Smooth muscle cell (in vitro differentiated cells): ENCODE data around the gene SND1. TPM values are rescaled to one million over a fixed set of nuclear protein-coding genes. Genes with fewer than 3 reads are reported as not detected.

Experiments used
- DNase-seq: peaks from one replicate; lab custom pipeline; 2025; ENCODE audit not compliant: unreplicated experiment; lab: John Stamatoyannopoulos, UW
- H2AFZ ChIP-seq: fragments of 200-600 bp; sonication (generic); 2 replicates; pipeline ENCODE4 v1.6.0; 2016; ENCODE audit warnings: antibody characterized with exemption, low read depth, mild to moderate bottlenecking
- H3F3A ChIP-seq: fragments of 200-600 bp; sonication (generic); 2 replicates; pipeline ENCODE4 v1.6.0; 2017; ENCODE audit warnings: antibody characterized with exemption, low read depth
- H3K27ac ChIP-seq: fragments of 200-600 bp; sonication (generic); 2 replicates; pipeline ENCODE4 v1.5.1; 2016; ENCODE audit warnings: low read depth, mild to moderate bottlenecking
- H3K27me3 ChIP-seq: fragments of 200-600 bp; sonication (generic); 2 replicates; pipeline ENCODE4 v1.6.1; 2016; ENCODE audit warnings: low read depth, mild to moderate bottlenecking
- H3K36me3 ChIP-seq: fragments of 200-600 bp; sonication (generic); 2 replicates; pipeline ENCODE4 v1.5.1; 2016; ENCODE audit warnings: low read depth
- H3K4me1 ChIP-seq: fragments of 200-600 bp; sonication (generic); 2 replicates; pipeline ENCODE4 v1.5.1; 2016; ENCODE audit warnings: low read depth
- H3K4me2 ChIP-seq: fragments of 200-600 bp; sonication (generic); 2 replicates; pipeline ENCODE4 v1.6.0; 2016; ENCODE audit warnings: mild to moderate bottlenecking
- H3K4me3 ChIP-seq: fragments of 200-600 bp; sonication (generic); 2 replicates; pipeline ENCODE4 v1.5.1; 2016; ENCODE audit warnings: mild to moderate bottlenecking
- H3K79me2 ChIP-seq: fragments of 200-600 bp; sonication (generic); 2 replicates; pipeline ENCODE4 v1.6.0; 2016; ENCODE audit warnings: low read depth, mild to moderate bottlenecking
- H3K9ac ChIP-seq: fragments of 200-600 bp; sonication (generic); 2 replicates; pipeline ENCODE4 v1.6.0; 2016; ENCODE audit warnings: low read depth
- H3K9me3 ChIP-seq: fragments of 200-600 bp; sonication (generic); replicated peaks from 2 replicates; pipeline ENCODE4 v1.5.1; 2016; ENCODE audit warnings: low read depth
- H4K20me1 ChIP-seq: fragments of 200-600 bp; sonication (generic); 2 replicates; pipeline ENCODE4 v1.6.0; 2016; ENCODE audit warnings: low read depth
- WGBS: methylation state at CpG from one replicate; pipeline ENCODE4 v1.1.7; 2016; ENCODE audit warnings: low lambda C conversion rate; 5-methylcytosine and 5-hydroxymethylcytosine counted together
- polyA plus RNA-seq: library from polyadenylated mRNA; unstranded; fragments of >200 nt; fragmentation: Nextera tagmentation; extraction: Ambion mirVana; gene quantifications from 2 replicates; pipeline ENCODE4 v1.2.1, GENCODE V29; 2016
- total RNA-seq: library from RNA; depleted of rRNA; stranded (reverse); fragments of >200 nt; gene quantifications from 2 replicates; pipeline ENCODE4 v1.2.3, GENCODE V29; 2014
- TF ChIP-seq, protein P1 (sequence below): fragments of 200-600 bp; sonication (generic); IDR thresholded peaks from 2 replicates; pipeline ENCODE4 v1.5.1; 2017; ENCODE audit warnings: borderline replicate concordance, mild to moderate bottlenecking, antibody characterized with exemption; ENCODE audit not compliant: insufficient read depth, poor library complexity, severe bottlenecking

The SND1 gene
- total and polyA plus RNA-seq, 2 experiments from 2014 or later, result 129 to 136 TPM

DNA sequence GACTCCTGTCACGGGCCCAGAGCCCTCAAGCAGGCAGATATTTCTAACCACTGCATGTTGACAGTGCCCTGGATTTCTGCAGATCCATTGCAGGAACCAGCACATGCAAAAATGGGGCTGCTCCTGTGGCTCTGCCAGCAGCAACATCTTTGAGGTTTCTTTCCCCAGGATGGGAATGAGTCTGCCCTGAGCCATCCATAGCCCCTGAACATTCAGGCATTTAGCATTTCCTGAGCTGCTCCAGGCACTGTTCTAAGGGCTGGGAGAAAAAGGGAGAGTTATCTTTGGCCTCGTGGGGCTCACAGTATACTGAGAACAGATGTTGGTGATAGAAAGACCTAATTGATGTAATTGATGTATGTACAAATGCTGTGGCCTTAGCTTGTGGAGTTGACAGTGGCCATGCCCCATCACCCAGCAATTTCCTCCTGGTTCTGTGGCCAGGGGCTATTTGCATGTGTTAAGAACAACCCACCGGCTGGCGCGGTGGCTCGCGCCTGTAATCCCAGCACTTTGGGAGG is 445.3 kb downstream of the SND1 start:
- Histone ChIP-seq H3K9ac (no peak overlapping the region), H3K4me3 (no peak overlapping the region), H3K36me3 (no peaks in the 10 kb centered on the region), H3K4me2 (no peak overlapping the region), H3K4me1 (no peaks in the 10 kb centered on the region), H3K27me3 (no peaks in the 10 kb centered on the region), H3F3A (no peaks in the 10 kb centered on the region), H3K79me2 (no peaks in the 10 kb centered on the region), H2AFZ (no peak overlapping the region), H3K27ac (no peak overlapping the region), H3K9me3 (no peaks in the 10 kb centered on the region), H4K20me1 (peaks cover 11% of the 10 kb centered on the region)
- DNase-seq, result no peak
- TF ChIP-seq, protein P1, sequence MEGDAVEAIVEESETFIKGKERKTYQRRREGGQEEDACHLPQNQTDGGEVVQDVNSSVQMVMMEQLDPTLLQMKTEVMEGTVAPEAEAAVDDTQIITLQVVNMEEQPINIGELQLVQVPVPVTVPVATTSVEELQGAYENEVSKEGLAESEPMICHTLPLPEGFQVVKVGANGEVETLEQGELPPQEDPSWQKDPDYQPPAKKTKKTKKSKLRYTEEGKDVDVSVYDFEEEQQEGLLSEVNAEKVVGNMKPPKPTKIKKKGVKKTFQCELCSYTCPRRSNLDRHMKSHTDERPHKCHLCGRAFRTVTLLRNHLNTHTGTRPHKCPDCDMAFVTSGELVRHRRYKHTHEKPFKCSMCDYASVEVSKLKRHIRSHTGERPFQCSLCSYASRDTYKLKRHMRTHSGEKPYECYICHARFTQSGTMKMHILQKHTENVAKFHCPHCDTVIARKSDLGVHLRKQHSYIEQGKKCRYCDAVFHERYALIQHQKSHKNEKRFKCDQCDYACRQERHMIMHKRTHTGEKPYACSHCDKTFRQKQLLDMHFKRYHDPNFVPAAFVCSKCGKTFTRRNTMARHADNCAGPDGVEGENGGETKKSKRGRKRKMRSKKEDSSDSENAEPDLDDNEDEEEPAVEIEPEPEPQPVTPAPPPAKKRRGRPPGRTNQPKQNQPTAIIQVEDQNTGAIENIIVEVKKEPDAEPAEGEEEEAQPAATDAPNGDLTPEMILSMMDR, result no peak
- 93% methylated on average over 7 of the region's 7 CpGs for WGBS

DNA sequence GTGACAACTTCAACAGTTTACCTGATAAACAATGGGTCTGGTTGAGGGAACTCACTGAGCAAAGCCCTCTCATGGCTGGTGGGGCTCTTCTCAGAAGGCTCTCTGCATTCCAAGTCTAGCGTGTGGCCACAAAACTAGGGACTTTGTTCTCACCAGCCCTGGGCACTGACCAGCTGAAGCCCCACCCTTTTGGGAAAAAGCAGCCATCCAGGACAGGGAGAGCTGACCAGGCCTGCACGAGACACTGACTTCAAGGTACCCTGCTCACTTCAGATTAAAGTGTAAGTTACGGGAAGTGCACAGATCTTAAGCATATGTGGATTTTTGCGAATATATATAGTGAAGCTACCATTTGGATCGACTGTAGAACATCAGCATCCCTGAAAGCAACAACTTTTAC is 446.6 kb downstream of the SND1 start:
- Histone ChIP-seq H3K79me2 (no peaks in the 10 kb centered on the region), H3F3A (no peaks in the 10 kb centered on the region), H3K36me3 (no peaks in the 10 kb centered on the region), H3K27me3 (peaks cover 5% of the 10 kb centered on the region), H3K4me2 (no peak overlapping the region), H3K4me3 (no peak overlapping the region), H3K9me3 (no peaks in the 10 kb centered on the region), H3K9ac (no peak overlapping the region), H2AFZ (no peak overlapping the region), H3K4me1 (no peaks in the 10 kb centered on the region), H3K27ac (no peak overlapping the region), H4K20me1 (peaks cover 4% of the 10 kb centered on the region)
- 86% methylated on average over 5 of the region's 5 CpGs for WGBS
- TF ChIP-seq, protein P1, result no peak
- DNase-seq, result no peak

DNA sequence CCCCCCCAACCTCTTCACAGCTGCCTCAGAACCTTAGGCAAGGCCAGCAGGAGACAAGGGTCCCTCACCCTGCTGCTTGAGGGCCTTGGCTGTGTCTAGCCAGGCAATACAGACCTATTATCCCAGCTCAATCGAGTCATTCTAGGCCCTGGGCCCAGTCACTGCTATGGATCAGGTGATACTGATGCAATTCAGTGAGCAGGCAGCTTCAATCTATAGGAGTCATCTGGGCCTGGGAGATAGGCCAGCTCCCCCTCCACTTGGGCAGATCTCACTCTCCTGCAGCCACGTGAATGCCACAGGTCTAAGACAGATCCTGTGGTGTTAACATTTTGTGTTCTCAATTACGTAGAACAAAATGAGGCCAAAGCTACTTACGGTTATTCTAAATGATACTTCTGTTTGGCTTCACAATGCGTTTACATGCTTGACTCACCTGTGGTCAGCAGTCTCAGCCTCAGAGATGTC is 447.2 kb downstream of the SND1 start:
- no peaks in the 10 kb centered on the region for H3K4me1 ChIP-seq
- no peaks in the 10 kb centered on the region for H3F3A ChIP-seq
- H3K4me3 ChIP-seq, result no peak overlapping the region
- DNase-seq, result no peak
- no peak overlapping the region for H2AFZ ChIP-seq
- no peak overlapping the region for H3K27ac ChIP-seq
- WGBS, result 93% methylated on average over 5 of the region's 5 CpGs
- no peak overlapping the region for H3K9ac ChIP-seq
- H3K79me2 ChIP-seq, result no peaks in the 10 kb centered on the region
- TF ChIP-seq, protein P1, result no peak
- no peaks in the 10 kb centered on the region for H3K36me3 ChIP-seq
- H3K4me2 ChIP-seq, result no peak overlapping the region
- peaks cover 10% of the 10 kb centered on the region for H3K27me3 ChIP-seq
- no peaks in the 10 kb centered on the region for H3K9me3 ChIP-seq
- no peaks in the 10 kb centered on the region for H4K20me1 ChIP-seq

- H3K4me2 ChIP-seq, result no peak overlapping the region
- H3K4me3 ChIP-seq, result no peak overlapping the region
- H4K20me1 ChIP-seq, result no peaks in the 10 kb centered on the region
- H3K9ac ChIP-seq, result no peak overlapping the region
- H3K27me3 ChIP-seq, result peaks cover 18% of the 10 kb centered on the region
- no peaks in the 10 kb centered on the region for H3K36me3 ChIP-seq
- 98% methylated on average over 3 of the region's 3 CpGs for WGBS
- H2AFZ ChIP-seq, result no peak overlapping the region
- DNase-seq, result no peak
- H3K27ac ChIP-seq, result no peak overlapping the region
- H3K9me3 ChIP-seq, result no peaks in the 10 kb centered on the region
- no peaks in the 10 kb centered on the region for H3K79me2 ChIP-seq
- no peaks in the 10 kb centered on the region for H3F3A ChIP-seq
- no peaks in the 10 kb centered on the region for H3K4me1 ChIP-seq
- TF ChIP-seq, protein P1, result no peak
These were observed 448.4 kb downstream of the SND1 start for GRCh38 chr7:128100225-128100948.
